Measurements from ENCODE around the gene HMGXB4.

DNA sequence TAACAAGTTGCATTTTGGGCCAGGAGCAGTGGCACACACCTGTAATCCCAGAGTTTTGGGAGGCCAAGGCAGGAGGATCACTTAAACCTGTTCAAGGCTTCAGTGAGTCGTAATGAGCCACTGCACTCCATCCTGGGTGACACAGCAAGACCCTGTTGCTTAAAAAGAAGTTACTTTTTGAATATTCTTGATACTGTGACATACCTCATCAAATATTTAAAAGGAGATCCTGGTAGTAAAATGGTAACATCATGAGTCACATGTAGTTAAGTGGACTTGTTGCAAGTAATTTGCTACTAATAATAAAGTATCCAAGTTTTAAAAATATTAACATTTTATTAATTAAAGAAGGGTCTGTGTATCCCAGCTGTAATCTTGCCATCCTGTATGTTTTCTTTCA lies 18.3 kb downstream of the HMGXB4 start:
- TF ChIP-seq, protein P1, sequence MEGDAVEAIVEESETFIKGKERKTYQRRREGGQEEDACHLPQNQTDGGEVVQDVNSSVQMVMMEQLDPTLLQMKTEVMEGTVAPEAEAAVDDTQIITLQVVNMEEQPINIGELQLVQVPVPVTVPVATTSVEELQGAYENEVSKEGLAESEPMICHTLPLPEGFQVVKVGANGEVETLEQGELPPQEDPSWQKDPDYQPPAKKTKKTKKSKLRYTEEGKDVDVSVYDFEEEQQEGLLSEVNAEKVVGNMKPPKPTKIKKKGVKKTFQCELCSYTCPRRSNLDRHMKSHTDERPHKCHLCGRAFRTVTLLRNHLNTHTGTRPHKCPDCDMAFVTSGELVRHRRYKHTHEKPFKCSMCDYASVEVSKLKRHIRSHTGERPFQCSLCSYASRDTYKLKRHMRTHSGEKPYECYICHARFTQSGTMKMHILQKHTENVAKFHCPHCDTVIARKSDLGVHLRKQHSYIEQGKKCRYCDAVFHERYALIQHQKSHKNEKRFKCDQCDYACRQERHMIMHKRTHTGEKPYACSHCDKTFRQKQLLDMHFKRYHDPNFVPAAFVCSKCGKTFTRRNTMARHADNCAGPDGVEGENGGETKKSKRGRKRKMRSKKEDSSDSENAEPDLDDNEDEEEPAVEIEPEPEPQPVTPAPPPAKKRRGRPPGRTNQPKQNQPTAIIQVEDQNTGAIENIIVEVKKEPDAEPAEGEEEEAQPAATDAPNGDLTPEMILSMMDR (IDR thresholded peaks at IDR 0.05; ENCODE audit: low read depth, low read length, poor library complexity, severe bottlenecking): no peak
- TF ChIP-seq EZH2phosphoT487 (IDR thresholded peaks at IDR 0.05; ENCODE audit: borderline replicate concordance, low read length): no peak

Measured in DOHH2 (cell line).